Activated T-helper 1 cell treated with anti-CD3 and anti-CD28 coated beads, Interleukin-12 subunit alpha, Interleukin-12 subunit beta, Interleukin-2, Interleukin-4 antibody, amounts not matched to agents 30 ng/mL and 10 ng/mL and 1 ng/mL, durations not matched to agents 14 hours and 24 hours and 36 hours (primary cell): ENCODE data around the gene TMEM88. TPM values are rescaled to one million over a fixed set of nuclear protein-coding genes. Genes with fewer than 3 reads are reported as not detected.
A peak's percentile ranks its signal among the peaks of the same experiment; 100 is the strongest.
"Not testable (repeated sequence)": the region's sequence is repeated elsewhere in the genome, so short reads cannot be mapped to it uniquely, and the experiment has no call there.

ENCODE experiments used
- DNase-seq: peaks from one replicate; pipeline ENCODE4 v3.0.0; 2021; ENCODE audit warnings: low spot score
- H3K27ac Mint-ChIP-seq: one replicate; pipeline ENCODE4 v1.8.0; 2021; ENCODE audit warnings: mild to moderate bottlenecking, mixed read lengths
- H3K27me3 Mint-ChIP-seq: one replicate; pipeline ENCODE4 v1.8.0; 2022; ENCODE audit warnings: mild to moderate bottlenecking, moderate library complexity, mixed read lengths; ENCODE audit not compliant: insufficient read depth
- H3K36me3 Mint-ChIP-seq: one replicate; pipeline ENCODE4 v1.8.0; 2021; ENCODE audit warnings: low read depth, mixed read lengths
- H3K4me1 Mint-ChIP-seq: one replicate; pipeline ENCODE4 v1.8.0; 2021; ENCODE audit warnings: low read depth, mixed read lengths
- H3K4me3 Mint-ChIP-seq: one replicate; pipeline ENCODE4 v1.8.0; 2021; ENCODE audit warnings: mild to moderate bottlenecking, moderate library complexity, mixed read lengths
- H3K9me3 Mint-ChIP-seq: one replicate; pipeline ENCODE4 v1.8.0; 2021; ENCODE audit warnings: mixed read lengths
- intact Hi-C: fragments of 100-400 bp; cut with micrococcal nuclease; formaldehyde crosslinking; loops from one replicate; pipeline ENCODE4 v1.15.1; 2024
- total RNA-seq: library from RNA; stranded (reverse); gene quantifications from 2 replicates; pipeline ENCODE4 v1.2.3, GENCODE V29; 2022

TMEM88 gene, protein sequence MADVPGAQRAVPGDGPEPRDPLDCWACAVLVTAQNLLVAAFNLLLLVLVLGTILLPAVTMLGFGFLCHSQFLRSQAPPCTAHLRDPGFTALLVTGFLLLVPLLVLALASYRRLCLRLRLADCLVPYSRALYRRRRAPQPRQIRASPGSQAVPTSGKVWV
- total RNA-seq: 7.4 TPM in 2 replicates

DNA sequence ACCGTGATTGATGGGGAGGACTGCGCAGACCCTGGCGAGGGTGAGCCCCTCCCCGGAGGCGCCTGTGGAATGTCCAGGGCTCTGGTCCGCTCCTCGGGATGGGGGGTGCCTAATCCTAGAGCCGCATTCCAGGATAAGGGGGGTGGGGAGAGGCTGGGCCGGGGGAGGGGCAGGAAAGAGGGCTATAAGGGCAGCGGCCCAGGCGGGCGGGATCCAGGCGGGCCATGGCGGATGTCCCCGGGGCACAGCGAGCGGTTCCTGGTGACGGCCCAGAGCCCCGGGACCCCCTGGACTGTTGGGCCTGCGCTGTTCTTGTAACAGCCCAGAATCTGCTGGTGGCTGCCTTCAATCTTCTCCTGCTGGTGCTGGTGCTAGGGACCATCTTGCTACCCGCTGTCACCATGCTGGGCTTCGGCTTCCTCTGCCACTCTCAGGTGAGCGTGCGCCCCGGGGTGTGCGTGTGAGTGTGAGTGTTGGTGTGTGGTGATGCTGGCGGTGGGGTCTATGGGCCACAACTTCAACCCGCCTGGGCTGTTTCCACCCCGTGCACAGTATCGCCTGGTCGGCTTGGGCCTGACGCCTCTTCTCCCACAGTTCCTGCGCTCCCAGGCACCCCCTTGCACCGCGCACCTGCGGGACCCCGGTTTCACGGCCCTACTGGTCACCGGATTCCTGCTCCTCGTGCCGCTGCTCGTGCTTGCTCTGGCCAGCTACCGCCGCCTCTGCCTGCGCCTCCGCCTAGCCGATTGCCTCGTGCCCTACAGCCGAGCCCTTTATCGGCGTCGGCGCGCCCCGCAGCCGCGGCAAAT lies at the start of gene TMEM88:
TMEM88 (plus strand) TSS at position 216 of the 809 bp plus-strand sequence; CDS start at position 225, 9 bp downstream.
- no peak for DNase-seq
- Mint-ChIP-seq H3K36me3 (peaks cover 43% of the 10 kb centered on the region), H3K9me3 (no peaks in the 10 kb centered on the region), H3K4me3 (peak within 1 kb of the TSS; percentile 15), H3K27ac (no peak within 1 kb of the TSS), H3K4me1 (peaks cover 8% of the 10 kb centered on the region), H3K27me3 (no peaks in the 10 kb centered on the region)
- intact Hi-C loops: loop anchor here (5.0 to 10.0 kb wide), 3 partner anchors 202 to 840 kb away; partner anchors contain the start of genes EIF5A and RNASEK

DNA sequence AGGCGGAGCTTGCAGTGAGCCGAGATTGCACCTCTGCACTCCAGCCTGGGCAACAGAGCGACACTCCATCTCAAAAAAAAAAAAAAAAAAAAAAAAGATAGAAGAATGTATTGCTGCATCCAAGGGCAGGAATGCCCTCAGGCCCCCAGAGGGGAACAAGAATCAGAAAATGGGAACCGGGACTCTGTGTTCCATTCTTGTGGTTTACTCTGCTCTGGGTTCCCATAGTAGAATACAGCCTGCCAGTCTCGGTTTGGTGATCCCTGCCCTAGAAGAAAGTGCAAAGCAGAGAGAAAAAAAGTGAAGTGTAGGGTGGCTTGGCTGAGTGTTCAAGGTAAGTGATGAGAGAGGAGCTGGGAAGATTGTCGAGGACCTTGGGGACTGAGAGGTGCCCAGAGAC lies 48.3 kb upstream of the TMEM88 start:
- intact Hi-C loops: no loop called here
- H3K27ac Mint-ChIP-seq: no peak overlapping the region
- no peak overlapping the region for H3K4me3 Mint-ChIP-seq
- peaks cover 4% of the 10 kb centered on the region for H3K27me3 Mint-ChIP-seq
- H3K4me1 Mint-ChIP-seq: no peaks in the 10 kb centered on the region
- no peaks in the 10 kb centered on the region for H3K9me3 Mint-ChIP-seq
- no peaks in the 10 kb centered on the region for H3K36me3 Mint-ChIP-seq
- no peak for DNase-seq

DNA sequence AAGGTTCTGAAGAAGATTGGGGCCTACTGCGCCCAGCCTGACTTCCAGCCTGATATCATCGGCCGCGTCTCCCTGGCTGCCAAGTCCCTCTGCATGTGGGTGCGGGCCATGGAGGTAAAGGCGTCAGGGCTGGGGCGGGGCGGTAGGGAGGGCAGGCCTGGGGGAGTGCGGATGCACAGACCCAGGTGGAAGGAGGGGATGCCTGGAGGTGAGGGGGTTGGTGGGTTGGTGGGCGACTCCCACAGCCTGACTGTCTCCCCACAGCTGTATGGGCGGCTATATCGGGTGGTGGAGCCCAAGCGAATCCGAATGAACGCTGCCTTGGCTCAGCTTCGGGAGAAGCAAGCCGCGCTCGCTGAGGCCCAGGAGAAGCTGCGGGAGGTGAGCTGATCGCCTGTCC lies 47.7 kb upstream of the TMEM88 start:
- intact Hi-C loops: no loop called here
- Mint-ChIP-seq H3K27ac (no peak overlapping the region), H3K4me1 (no peaks in the 10 kb centered on the region), H3K4me3 (no peak overlapping the region), H3K36me3 (no peaks in the 10 kb centered on the region), H3K27me3 (peaks cover 8% of the 10 kb centered on the region), H3K9me3 (no peaks in the 10 kb centered on the region)
- DNase-seq: no peak

DNA sequence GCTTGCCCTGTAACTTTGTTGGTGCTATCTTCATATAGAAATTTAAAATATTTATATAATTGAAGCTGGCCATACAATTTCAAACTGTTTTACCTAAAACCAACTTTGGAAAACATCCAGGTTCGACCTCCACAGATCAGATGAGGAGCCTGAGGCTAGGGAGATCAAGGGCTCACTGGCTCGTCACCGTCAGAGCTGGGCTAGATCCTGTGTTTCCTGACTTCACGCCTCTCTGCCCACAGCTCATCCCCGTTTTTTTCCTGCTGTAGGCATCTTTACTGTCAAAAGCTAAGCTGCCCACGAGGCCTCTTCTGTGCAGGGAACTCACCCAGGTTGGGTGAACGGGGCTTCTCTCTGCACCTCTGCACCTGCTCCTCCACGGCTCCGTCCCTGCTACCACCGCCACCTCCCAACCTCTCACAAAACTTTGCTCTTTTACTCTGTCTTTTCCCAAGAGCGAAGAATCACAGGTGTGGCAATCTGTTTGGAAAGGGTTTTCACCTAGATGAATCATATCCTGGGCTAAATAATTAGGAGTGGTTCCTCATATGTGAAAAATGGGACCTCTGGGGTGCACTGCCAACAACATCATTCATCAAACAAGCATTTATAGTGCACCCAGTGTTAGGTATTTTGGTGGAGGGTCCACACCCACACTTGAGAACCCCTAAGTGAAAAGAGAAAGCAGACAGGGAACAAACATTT lies 45.6 kb upstream of the TMEM88 start:
- Mint-ChIP-seq H3K27me3 (peaks cover 8% of the 10 kb centered on the region), H3K4me1 (no peaks in the 10 kb centered on the region), H3K9me3 (no peaks in the 10 kb centered on the region), H3K4me3 (no peak overlapping the region), H3K27ac (no peak overlapping the region), H3K36me3 (no peaks in the 10 kb centered on the region)
- DNase-seq: no peak
- intact Hi-C loops: no loop called here

DNA sequence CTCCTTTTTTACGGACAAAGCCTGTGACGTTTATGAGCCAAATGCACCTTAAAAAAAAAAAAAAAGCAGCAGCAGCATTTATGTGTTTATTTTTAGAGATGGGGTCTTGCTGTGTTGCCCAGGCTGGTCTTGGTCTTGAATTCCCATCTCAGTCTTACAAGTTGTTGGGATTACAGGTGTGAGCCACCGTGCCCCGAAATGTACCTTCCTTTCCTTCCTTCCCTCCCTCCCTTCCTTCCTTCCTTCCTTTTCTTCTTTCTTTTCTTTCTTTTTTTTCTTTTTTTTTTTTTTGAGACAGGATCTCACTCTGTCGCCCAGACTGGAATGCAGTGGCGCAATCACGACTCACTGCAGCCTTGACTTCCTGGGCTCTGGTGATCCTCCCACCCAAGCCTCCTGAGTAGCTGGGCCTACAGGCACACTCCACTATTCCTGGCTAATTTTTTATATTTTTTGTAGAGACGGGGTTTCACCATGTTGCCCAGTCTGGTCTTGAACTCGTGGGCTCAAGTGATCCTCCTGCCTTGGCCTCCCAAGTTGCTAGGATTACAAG lies 45.0 kb upstream of the TMEM88 start:
- H3K36me3 Mint-ChIP-seq, H3K27ac Mint-ChIP-seq, H3K4me3 Mint-ChIP-seq, DNase-seq, intact Hi-C loops, H3K9me3 Mint-ChIP-seq, H3K27me3 Mint-ChIP-seq, H3K4me1 Mint-ChIP-seq: not testable (repeated sequence)

DNA sequence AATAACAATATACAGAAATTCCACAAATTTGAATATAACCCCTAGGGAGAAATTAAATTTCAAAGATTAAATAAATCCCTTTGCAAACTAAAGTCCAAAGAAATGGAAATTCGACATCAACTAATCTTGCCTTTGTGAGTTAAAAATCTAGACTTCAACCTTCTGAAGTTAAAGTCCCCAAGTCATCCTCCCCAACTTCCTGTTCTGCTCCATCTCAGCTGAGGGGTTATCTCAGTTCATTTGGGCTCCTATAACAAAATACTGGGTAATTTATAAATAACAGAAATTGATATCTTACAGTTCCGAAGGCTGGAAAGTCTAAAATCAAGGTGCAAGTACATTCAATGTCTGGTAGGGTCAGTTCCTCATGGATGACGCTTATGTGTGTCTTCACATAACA lies 43.6 kb upstream of the TMEM88 start:
- Mint-ChIP-seq H3K27ac (no peak overlapping the region), H3K9me3 (no peaks in the 10 kb centered on the region), H3K36me3 (no peaks in the 10 kb centered on the region), H3K4me3 (no peak overlapping the region), H3K4me1 (no peaks in the 10 kb centered on the region), H3K27me3 (peaks cover 6% of the 10 kb centered on the region)
- intact Hi-C loops: no loop called here
- DNase-seq: no peak

DNA sequence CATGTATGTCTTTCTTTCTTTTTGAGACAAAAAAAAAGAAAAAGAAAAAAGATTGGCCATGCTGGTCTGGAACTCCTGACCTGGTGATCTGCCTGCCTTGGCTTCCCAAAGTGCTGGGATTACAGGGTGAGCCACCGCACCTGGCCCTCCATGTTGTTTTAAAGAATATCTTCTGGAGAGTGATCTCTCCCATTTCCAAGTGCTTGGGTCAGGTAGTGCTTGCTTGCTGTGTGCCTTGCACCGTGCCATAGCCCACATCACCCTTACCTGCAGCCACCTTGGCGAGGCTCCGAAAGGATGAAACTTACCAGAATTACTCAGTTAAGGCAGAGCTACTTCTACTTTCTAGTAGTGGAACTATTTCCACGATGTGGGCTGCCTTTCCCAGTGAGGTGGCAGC lies 39.9 kb upstream of the TMEM88 start:
- no peaks in the 10 kb centered on the region for H3K9me3 Mint-ChIP-seq
- peaks cover 6% of the 10 kb centered on the region for H3K27me3 Mint-ChIP-seq
- H3K36me3 Mint-ChIP-seq: no peaks in the 10 kb centered on the region
- H3K4me1 Mint-ChIP-seq: no peaks in the 10 kb centered on the region
- intact Hi-C loops: no loop called here
- no peak for DNase-seq
- H3K27ac Mint-ChIP-seq: no peak overlapping the region
- no peak overlapping the region for H3K4me3 Mint-ChIP-seq

DNA sequence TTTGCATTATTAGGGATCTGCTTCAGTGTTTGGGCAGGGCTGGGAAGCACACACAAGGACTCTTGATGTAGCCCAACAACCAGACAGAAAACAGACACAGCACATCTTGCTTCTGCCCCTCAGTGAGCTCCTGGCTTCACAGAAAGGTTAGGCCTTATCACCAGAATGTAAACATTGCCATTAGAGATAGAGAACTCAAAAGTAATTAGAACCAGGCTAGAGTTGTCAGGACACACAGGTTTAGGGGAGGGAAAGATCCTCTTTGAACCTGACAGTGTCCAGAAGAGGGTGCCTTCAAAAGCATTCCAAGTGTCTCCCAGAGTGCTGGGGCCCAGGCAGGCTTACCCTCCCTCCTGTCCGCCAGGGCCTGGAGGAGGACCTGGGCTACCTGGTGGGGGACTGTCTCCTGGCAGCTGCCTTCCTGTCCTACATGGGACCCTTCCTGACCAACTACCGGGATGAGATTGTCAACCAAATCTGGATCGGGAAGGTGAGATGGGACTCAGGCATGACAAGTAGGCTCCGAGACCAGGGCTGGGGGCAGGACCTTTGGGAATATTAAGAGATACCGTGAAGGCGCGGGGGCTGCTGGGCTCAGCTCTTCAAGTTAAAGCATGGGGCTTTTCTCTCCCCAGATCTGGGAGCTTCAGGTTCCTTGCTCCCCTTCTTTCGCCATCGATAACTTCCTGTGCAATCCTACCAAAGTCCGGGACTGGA lies 37.8 kb upstream of the TMEM88 start:
- intact Hi-C loops: no loop called here
- Mint-ChIP-seq H3K27me3 (no peaks in the 10 kb centered on the region), H3K9me3 (no peaks in the 10 kb centered on the region), H3K4me1 (no peaks in the 10 kb centered on the region), H3K27ac (no peak overlapping the region), H3K4me3 (no peak overlapping the region), H3K36me3 (no peaks in the 10 kb centered on the region)
- no peak for DNase-seq

DNA sequence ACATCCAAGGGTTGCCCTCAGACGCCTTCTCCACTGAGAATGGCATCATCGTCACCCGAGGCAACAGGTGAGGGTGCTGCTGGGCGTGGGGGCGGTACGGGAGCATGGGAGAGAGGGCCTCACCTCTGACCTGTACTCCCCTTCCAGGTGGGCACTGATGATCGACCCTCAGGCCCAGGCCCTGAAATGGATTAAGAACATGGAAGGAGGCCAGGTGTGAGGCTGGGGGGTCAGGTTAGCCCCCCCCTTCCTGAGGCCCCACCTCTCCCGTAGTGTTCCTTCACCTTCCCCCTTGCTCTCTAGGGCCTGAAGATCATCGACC lies 37.3 kb upstream of the TMEM88 start:
- Mint-ChIP-seq H3K4me3 (no peak overlapping the region), H3K27me3 (no peaks in the 10 kb centered on the region), H3K9me3 (no peaks in the 10 kb centered on the region), H3K4me1 (no peaks in the 10 kb centered on the region), H3K27ac (no peak overlapping the region), H3K36me3 (no peaks in the 10 kb centered on the region)
- intact Hi-C loops: no loop called here
- DNase-seq: no peak

DNA sequence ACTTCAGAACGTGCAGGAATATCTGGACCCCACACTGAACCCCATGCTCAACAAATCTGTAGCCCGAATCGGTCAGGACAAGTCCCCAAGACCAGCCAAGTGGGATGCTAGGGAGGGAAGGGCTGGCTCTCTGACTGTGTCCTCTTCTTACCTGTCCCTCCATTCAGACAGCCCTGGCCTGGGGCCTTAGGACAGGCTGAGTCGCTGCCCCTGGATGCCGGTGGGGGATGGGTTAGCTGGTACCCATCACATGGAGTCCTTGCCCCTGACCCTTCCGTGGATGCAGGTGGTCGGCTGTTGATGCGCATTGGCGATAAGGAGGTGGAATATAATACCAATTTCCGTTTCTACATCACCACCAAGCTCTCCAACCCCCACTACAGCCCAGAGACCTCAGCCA lies 36.8 kb upstream of the TMEM88 start:
- no peaks in the 10 kb centered on the region for H3K27me3 Mint-ChIP-seq
- H3K4me3 Mint-ChIP-seq: no peak overlapping the region
- H3K27ac Mint-ChIP-seq: no peak overlapping the region
- H3K4me1 Mint-ChIP-seq: no peaks in the 10 kb centered on the region
- DNase-seq: no peak
- H3K36me3 Mint-ChIP-seq: no peaks in the 10 kb centered on the region
- no peaks in the 10 kb centered on the region for H3K9me3 Mint-ChIP-seq
- intact Hi-C loops: no loop called here

DNA sequence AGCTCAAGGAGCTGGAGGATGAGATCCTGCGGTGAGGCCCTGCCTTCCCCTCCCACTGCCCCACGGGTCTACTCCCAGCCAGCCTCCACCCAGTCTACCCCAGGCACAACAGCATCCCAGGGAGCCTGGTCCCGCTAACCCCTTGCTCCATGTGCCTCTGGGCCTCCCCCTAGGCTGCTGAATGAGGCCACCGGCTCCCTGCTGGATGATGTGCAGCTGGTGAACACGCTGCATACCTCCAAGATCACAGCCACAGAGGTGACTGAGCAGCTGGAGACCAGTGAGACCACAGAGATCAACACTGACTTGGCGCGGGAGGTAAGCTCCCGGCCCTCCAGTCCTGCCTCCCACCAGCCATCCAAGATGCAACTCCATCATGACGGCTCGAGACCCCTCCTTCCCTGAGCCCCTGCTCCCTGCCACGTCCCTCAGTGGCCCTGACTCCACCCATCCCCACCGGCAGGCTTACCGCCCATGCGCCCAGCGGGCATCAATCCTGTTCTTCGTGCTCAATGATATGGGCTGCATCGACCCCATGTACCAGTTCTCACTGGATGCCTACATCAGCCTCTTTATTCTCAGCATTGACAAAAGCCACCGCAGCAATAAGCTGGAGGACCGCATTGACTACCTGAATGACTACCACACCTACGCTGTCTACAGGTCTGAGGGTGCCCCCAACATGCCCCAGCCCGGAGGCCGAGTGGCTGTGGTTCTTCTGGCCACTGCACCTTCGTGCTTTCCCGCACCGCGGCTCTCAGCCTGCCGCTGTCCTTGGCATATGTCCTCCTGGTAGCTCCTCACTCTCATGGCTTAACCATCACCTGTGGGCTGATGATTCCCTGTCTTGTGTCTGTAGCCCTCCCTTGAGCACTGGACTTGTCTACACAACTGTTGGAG lies 35.9 kb upstream of the TMEM88 start:
- intact Hi-C loops: no loop called here
- Mint-ChIP-seq H3K4me1 (no peaks in the 10 kb centered on the region), H3K27ac (no peak overlapping the region), H3K4me3 (no peak overlapping the region), H3K27me3 (peaks cover 3% of the 10 kb centered on the region), H3K36me3 (no peaks in the 10 kb centered on the region), H3K9me3 (no peaks in the 10 kb centered on the region)
- DNase-seq: no peak

DNA sequence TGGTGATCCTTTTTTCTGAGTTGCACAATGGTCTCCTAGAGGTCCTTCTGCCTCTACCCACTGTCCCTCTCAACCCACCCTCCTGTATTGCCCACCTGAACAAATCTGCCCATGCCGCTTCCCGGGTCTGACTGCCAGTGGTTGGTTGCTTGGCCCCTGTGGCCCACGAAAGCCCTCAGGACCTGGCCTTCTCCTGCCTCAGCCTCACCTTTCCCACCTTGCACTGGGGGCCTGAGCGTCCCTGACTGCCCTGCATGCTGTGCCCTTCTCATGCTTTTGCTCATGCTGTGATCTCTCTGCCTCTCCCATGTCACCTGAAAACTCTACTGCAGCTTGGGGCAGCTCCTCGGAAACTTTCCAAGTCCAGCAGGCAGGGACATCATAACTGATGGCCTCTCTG lies 34.6 kb upstream of the TMEM88 start:
- intact Hi-C loops: no loop called here
- Mint-ChIP-seq H3K27ac (no peak overlapping the region), H3K4me1 (peaks cover 4% of the 10 kb centered on the region), H3K9me3 (no peaks in the 10 kb centered on the region), H3K36me3 (no peaks in the 10 kb centered on the region), H3K4me3 (no peak overlapping the region), H3K27me3 (peaks cover 7% of the 10 kb centered on the region)
- no peak for DNase-seq
